Hematopoietic multipotent progenitor cell treated with erythropoietin and hydrocortisone succinate and interleukin-3 and kit ligand, for 8 days (in vitro differentiated cells): ENCODE measurements around the gene ZNF774.
"Not testable (repeated sequence)": the region's sequence is repeated elsewhere in the genome, so short reads cannot be mapped to it uniquely, and the experiment has no call there.

Experiments used
- DNase-seq: peaks from one replicate; pipeline ENCODE4 v3.0.0-alpha.2; 2015

Gene ZNF774

GRCh38 chr15:90352107-90352893 is at the start of gene ZNF774:
ZNF774 (plus strand) TSS chr15:90352284; CDS start chr15:90354661, 2,377 bp downstream.
- peak; percentile 97 for DNase-seq

- DNase-seq, result not testable (repeated sequence)
Measured at GRCh38 chr15:90305355-90305754, 46.7 kb upstream of the ZNF774 start.

GRCh38 chr15:90305932-90306331 is 46.2 kb upstream of the ZNF774 start:
- no peak for DNase-seq

- no peak for DNase-seq
Measured at GRCh38 chr15:90306560-90306959, 45.5 kb upstream of the ZNF774 start.

- no peak for DNase-seq
Measured at GRCh38 chr15:90307661-90308060, 44.4 kb upstream of the ZNF774 start.

GRCh38 chr15:90309020-90309419 is 43.1 kb upstream of the ZNF774 start:
- DNase-seq, result no peak

GRCh38 chr15:90315278-90315982 is 36.7 kb upstream of the ZNF774 start:
- no peak for DNase-seq

GRCh38 chr15:90316139-90316538 is 35.9 kb upstream of the ZNF774 start:
- DNase-seq, result no peak

GRCh38 chr15:90318591-90318990 is 33.5 kb upstream of the ZNF774 start:
- no peak for DNase-seq

GRCh38 chr15:90320062-90320884 is 31.8 kb upstream of the ZNF774 start:
- DNase-seq, result peak; percentile 88

- no peak for DNase-seq
Measured at GRCh38 chr15:90320885-90321278, 31.2 kb upstream of the ZNF774 start.

- no peak for DNase-seq
Measured at GRCh38 chr15:90322538-90322937, 29.5 kb upstream of the ZNF774 start.

GRCh38 chr15:90325726-90326125 is 26.4 kb upstream of the ZNF774 start:
- no peak for DNase-seq

GRCh38 chr15:90326441-90326840 is 25.6 kb upstream of the ZNF774 start:
- DNase-seq, result no peak

- DNase-seq, result no peak
Measured at GRCh38 chr15:90327311-90327710, 24.8 kb upstream of the ZNF774 start.

- no peak for DNase-seq
Measured at GRCh38 chr15:90334304-90334731, 17.8 kb upstream of the ZNF774 start.

- DNase-seq, result peak; percentile 14
Measured at GRCh38 chr15:90336705-90337141, 15.4 kb upstream of the ZNF774 start.

GRCh38 chr15:90337256-90337655 is 14.8 kb upstream of the ZNF774 start:
- no peak for DNase-seq

- DNase-seq, result no peak
Measured at GRCh38 chr15:90338532-90338931, 13.6 kb upstream of the ZNF774 start.

GRCh38 chr15:90340345-90340744 is 11.7 kb upstream of the ZNF774 start:
- no peak for DNase-seq

GRCh38 chr15:90343302-90343790 is 8.7 kb upstream of the ZNF774 start:
- no peak for DNase-seq

- DNase-seq, result no peak
Measured at GRCh38 chr15:90344662-90345061, 7.4 kb upstream of the ZNF774 start.

- DNase-seq, result no peak
Measured at GRCh38 chr15:90345857-90346256, 6.2 kb upstream of the ZNF774 start.
